GDM1 (cell line): ENCODE data around the gene ZNF549.
"Not testable (repeated sequence)": the region's sequence is repeated elsewhere in the genome, so short reads cannot be mapped to it uniquely, and the experiment has no call there.

Experiments
- DNase-seq: peaks from one replicate; lab custom pipeline; 2025; lab: John Stamatoyannopoulos, UW

Gene ZNF549

GRCh38 chr19:57527136-57527881, at the start of gene ZNF549:
TSS of gene ZNF549 (plus strand) at chr19:57527356. CDS start at chr19:57527574, 218 bp downstream.
- peak; percentile 75 for DNase-seq

GRCh38 chr19:57487477-57488298, 39.5 kb upstream of the ZNF549 start, which contains the start of gene ZNF419:
TSS of gene ZNF419 (plus strand) at chr19:57487750. CDS start at chr19:57487951, 201 bp downstream.
- peak; percentile 59 for DNase-seq

GRCh38 chr19:57488299-57488644, 38.9 kb upstream of the ZNF549 start:
- DNase-seq: not testable (repeated sequence)

- not testable (repeated sequence) for DNase-seq
These were observed 27.9 kb upstream of the ZNF549 start for GRCh38 chr19:57499332-57499679.

- peak; percentile 94 for DNase-seq
These were observed 27.3 kb upstream of the ZNF549 start, which contains the start of gene ZNF773 for GRCh38 chr19:57499680-57500395. TSS of gene ZNF773 (plus strand) at chr19:57499938. CDS start at chr19:57500081, 143 bp downstream.

- not testable (repeated sequence) for DNase-seq
These were observed 26.8 kb upstream of the ZNF549 start for GRCh38 chr19:57500400-57500799.

GRCh38 chr19:57506163-57506562, 21.0 kb upstream of the ZNF549 start:
- DNase-seq: no peak

- no peak for DNase-seq
These were observed 15.7 kb upstream of the ZNF549 start for GRCh38 chr19:57511484-57511883.

GRCh38 chr19:57512845-57513244, 14.3 kb upstream of the ZNF549 start:
- DNase-seq: no peak

- DNase-seq: no peak
These were observed 11.9 kb upstream of the ZNF549 start for GRCh38 chr19:57515255-57515654.

GRCh38 chr19:57518021-57518420, 9.1 kb upstream of the ZNF549 start:
- DNase-seq: not testable (repeated sequence)

GRCh38 chr19:57537953-57538547, 10.9 kb downstream of the ZNF549 start:
- DNase-seq: no peak

- no peak for DNase-seq
These were observed 19.4 kb downstream of the ZNF549 start for GRCh38 chr19:57546513-57546912.

- no peak for DNase-seq
These were observed 25.3 kb downstream of the ZNF549 start for GRCh38 chr19:57552432-57552831.

- no peak for DNase-seq
These were observed 30.5 kb downstream of the ZNF549 start for GRCh38 chr19:57557659-57558058.

- no peak for DNase-seq
These were observed 31.4 kb downstream of the ZNF549 start for GRCh38 chr19:57558525-57558924.

GRCh38 chr19:57559008-57559403, 31.9 kb downstream of the ZNF549 start:
- DNase-seq: no peak

GRCh38 chr19:57559404-57560025, 32.4 kb downstream of the ZNF549 start, which contains the start of gene ZNF550:
TSS of gene ZNF550 (minus strand) at chr19:57559863. CDS start at chr19:57559682, 181 bp downstream.
- peak; percentile 72 for DNase-seq

- DNase-seq: no peak
These were observed 32.9 kb downstream of the ZNF549 start for GRCh38 chr19:57560049-57560491.

- no peak for DNase-seq
These were observed 36.4 kb downstream of the ZNF549 start for GRCh38 chr19:57563547-57563946.
